Tibial artery (tissue), 4 donors: ENCODE data around the gene C1QTNF3.
"Not testable (repeated sequence)": the region's sequence is repeated elsewhere in the genome, so short reads cannot be mapped to it uniquely, and the experiment has no call there.

Experiments
- DNase-seq, 2 donors: peaks; one replicate each; pipeline ENCODE4 v3.0.0-alpha.2; 2019
- H3K27ac ChIP-seq, 2 donors: fragments of 200-600 bp; sonication (generic) in 1 of 2; 1 replicate in 1 of 2; 2 replicates in 1 of 2; pipeline ENCODE4 v1.5.1; 2018 to 2019; ENCODE audit warnings: mild to moderate bottlenecking in 1 of 2
- H3K27me3 ChIP-seq, 2 donors: fragments of 200-600 bp; sonication (generic) in 1 of 2; one replicate each; pipeline versions ENCODE4 v1.5.1 to v1.6.0; 2016 to 2019
- H3K36me3 ChIP-seq, 3 donors: fragments of 200-600 bp; sonication (generic) in 2 of 3; one replicate each; pipeline ENCODE4 v1.5.1; 2016 to 2019; ENCODE audit warnings: mild to moderate bottlenecking in 2 of 3
- H3K4me1 ChIP-seq, 4 donors: fragments of 200-600 bp; sonication (generic) in 2 of 4; 1 replicate in 3 of 4; 2 replicates in 1 of 4; pipeline ENCODE4 v1.5.1; 2016 to 2019
- H3K4me3 ChIP-seq, 2 donors: fragments of 200-600 bp; sonication (generic) in 1 of 2; 1 replicate in 1 of 2; 2 replicates in 1 of 2; pipeline ENCODE4 v1.5.1; 2018 to 2019; ENCODE audit warnings: mild to moderate bottlenecking in 2 of 2
- H3K9me3 ChIP-seq, 3 donors: fragments of 200-600 bp; sonication (generic) in 1 of 3; one replicate each; pipeline ENCODE4 v1.5.1; 2016 to 2019
- CTCF ChIP-seq, 2 experiments: fragments of 200-600 bp in 1 of 2; fragments of 450-650 bp in 1 of 2; IDR thresholded peaks; one replicate each; pipeline ENCODE4 v1.5.1; 2017 to 2019; ENCODE audit warnings: antibody characterized with exemption in 2 of 2, mild to moderate bottlenecking in 1 of 2, moderate library complexity in 1 of 2
- intact Hi-C: fragments of 100-400 bp; cut with DNase I; formaldehyde crosslinking; loops from one replicate; pipeline ENCODE4 v1.15.0; 2023; ENCODE audit warnings: low total_unique reads

Gene C1QTNF3, protein sequence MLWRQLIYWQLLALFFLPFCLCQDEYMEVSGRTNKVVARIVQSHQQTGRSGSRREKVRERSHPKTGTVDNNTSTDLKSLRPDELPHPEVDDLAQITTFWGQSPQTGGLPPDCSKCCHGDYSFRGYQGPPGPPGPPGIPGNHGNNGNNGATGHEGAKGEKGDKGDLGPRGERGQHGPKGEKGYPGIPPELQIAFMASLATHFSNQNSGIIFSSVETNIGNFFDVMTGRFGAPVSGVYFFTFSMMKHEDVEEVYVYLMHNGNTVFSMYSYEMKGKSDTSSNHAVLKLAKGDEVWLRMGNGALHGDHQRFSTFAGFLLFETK

GRCh38 chr5:34043099-34043876 lies at the start of gene C1QTNF3:
Gene C1QTNF3 (minus strand): TSS chr5:34043213. CDS start chr5:34043125, 88 bp downstream.
- H3K36me3 ChIP-seq: no peaks in the 10 kb centered on the region
- H3K27me3 ChIP-seq: no peaks in the 10 kb centered on the region
- no peak for TF ChIP-seq CTCF (IDR thresholded peaks at IDR 0.05)
- peaks cover 0 to 47% (median 21%) of the 10 kb centered on the region in 4 donors for H3K4me1 ChIP-seq
- no peaks in the 10 kb centered on the region for H3K9me3 ChIP-seq
- DNase-seq: peak in 1 of 2 donors; percentile 23
- H3K27ac ChIP-seq: peak within 1 kb of the TSS; percentile 34 to 65
- intact Hi-C loops: no loop called here
- peak within 1 kb of the TSS in 1 of 2 donors; percentile 15 for H3K4me3 ChIP-seq

DNA sequence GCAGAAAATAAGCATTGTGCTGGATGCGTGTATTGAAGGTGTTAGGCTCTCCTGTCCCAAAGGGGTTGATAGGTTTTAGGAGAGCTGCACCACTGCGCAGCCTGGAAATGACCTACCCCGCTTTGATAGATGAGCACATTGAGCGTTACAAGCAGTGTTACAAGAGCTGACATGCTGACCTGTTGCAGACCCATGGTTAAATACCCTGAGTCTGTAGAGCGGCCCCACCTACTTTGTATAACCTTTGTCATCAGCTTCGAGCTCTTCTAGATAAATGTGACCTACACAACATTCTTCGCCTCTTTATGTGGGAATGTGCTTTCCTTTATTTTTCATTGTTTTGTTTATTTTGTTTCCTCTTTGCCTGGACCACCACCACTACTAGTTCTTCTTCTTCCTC lies 48.0 kb upstream of the C1QTNF3 start:
- intact Hi-C loops, H3K27ac ChIP-seq, H3K27me3 ChIP-seq, H3K9me3 ChIP-seq, H3K36me3 ChIP-seq, H3K4me1 ChIP-seq, DNase-seq, H3K4me3 ChIP-seq: not testable (repeated sequence)

- H3K36me3 ChIP-seq, H3K27me3 ChIP-seq, H3K9me3 ChIP-seq, H3K4me1 ChIP-seq, H3K27ac ChIP-seq, DNase-seq, H3K4me3 ChIP-seq, intact Hi-C loops: not testable (repeated sequence)
These were observed 46.8 kb upstream of the C1QTNF3 start for GRCh38 chr5:34089802-34090201.

DNA sequence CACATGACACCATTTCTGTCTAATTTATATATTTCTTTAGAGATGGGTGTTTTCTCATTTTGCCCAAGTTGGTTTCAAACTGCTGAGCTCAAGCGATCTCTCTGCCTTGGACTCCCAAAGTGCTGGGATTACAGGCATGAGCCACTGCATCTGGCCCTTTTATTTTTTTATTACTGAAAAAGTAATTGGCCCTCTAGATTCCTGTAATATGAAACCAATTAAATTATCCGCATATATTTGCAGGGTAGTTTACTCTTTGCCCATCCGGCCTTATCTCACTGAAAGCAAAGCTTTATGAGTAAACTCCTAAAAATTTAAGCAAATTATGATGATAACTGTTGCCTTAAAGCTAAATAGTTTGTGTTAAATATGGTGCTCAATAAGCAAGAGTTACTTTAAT lies 44.7 kb upstream of the C1QTNF3 start:
- H3K27ac ChIP-seq, intact Hi-C loops, H3K9me3 ChIP-seq, H3K4me3 ChIP-seq, H3K36me3 ChIP-seq, H3K4me1 ChIP-seq, DNase-seq, H3K27me3 ChIP-seq: not testable (repeated sequence)

- H3K27me3 ChIP-seq, H3K4me1 ChIP-seq, intact Hi-C loops, H3K27ac ChIP-seq, DNase-seq, H3K36me3 ChIP-seq, H3K9me3 ChIP-seq, H3K4me3 ChIP-seq: not testable (repeated sequence)
These were observed 40.9 kb upstream of the C1QTNF3 start for GRCh38 chr5:34083898-34084297.

GRCh38 chr5:34079505-34079904 lies 36.5 kb upstream of the C1QTNF3 start:
- H3K27me3 ChIP-seq, H3K4me3 ChIP-seq, H3K36me3 ChIP-seq, intact Hi-C loops, DNase-seq, H3K9me3 ChIP-seq, H3K27ac ChIP-seq, H3K4me1 ChIP-seq: not testable (repeated sequence)

DNA sequence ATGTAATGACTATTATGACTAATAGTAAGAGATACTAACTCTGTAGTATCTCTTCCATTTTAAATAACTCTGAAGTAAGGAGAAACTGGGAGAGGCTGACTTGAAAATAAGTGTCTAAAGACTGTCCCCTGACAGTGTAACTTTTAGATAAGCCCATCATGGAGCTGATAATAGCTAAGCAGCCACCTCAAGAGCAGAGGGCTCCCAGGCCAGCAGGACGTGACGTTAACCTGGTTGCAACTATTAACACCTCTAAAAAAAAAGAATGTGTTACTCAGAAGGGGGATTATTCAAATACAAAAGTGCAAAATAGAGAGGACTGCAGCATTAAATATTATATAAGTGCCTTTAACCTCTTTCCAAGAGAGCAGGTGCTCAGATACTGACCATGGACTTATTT lies 34.6 kb upstream of the C1QTNF3 start:
- H3K27me3 ChIP-seq, H3K9me3 ChIP-seq, H3K27ac ChIP-seq, H3K36me3 ChIP-seq, H3K4me1 ChIP-seq, H3K4me3 ChIP-seq, intact Hi-C loops, DNase-seq: not testable (repeated sequence)

DNA sequence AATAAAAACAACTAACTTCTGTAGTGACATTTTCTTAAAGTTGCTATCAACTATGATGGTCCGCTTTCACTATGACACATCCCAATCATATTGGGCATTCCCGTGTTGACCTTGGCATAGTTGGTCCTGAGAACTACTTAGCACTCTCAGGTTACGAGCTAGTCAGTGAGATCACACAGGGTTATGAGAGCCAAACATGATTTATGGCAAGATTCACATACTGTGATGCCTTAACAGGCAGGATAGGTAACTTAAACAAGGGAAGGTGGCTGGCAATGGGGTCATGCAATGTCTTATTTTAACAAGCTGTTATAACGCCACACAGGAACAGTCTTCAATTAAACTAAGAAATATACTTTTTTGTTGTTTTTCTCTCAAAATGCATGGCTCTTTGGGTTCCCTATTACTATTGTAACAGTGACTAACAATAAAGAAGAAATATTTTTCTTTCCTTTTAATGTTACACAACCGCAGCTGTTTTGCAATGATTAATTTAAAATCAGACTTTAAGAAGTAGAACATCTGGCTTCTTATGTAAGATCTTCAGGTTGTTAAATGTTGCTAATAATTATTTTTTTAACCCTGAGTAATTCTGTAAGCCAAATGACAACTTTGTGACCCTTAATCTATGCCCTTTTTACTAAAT lies 33.8 kb upstream of the C1QTNF3 start:
- H3K4me1 ChIP-seq, H3K4me3 ChIP-seq, H3K36me3 ChIP-seq, H3K27ac ChIP-seq, H3K27me3 ChIP-seq, DNase-seq, H3K9me3 ChIP-seq, intact Hi-C loops: not testable (repeated sequence)

DNA sequence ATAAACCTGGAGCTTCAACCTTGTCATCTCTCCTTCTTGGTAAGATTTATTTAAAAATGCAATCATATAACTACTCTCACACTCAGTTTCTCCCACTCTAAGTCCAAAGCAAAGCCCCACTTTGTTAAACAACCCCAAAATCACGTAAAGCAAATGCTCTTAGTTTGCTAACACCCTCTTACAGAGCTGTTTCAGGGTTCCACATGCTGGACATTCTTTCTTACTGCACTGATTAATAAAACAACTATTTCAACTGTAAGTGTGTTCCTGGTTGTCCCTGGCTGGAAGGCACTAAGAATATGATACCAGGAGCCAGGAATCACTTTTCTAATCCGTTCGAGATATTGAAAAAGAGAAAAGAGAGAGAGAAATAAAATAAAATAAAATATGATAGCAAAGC lies 31.5 kb upstream of the C1QTNF3 start:
- not testable (repeated sequence) for DNase-seq

GRCh38 chr5:34074071-34074470 lies 31.1 kb upstream of the C1QTNF3 start:
- H3K27ac ChIP-seq, H3K4me3 ChIP-seq, H3K9me3 ChIP-seq, DNase-seq, H3K36me3 ChIP-seq, H3K4me1 ChIP-seq, H3K27me3 ChIP-seq, intact Hi-C loops: not testable (repeated sequence)

More for the DNA sequence above, 31.5 kb upstream of the C1QTNF3 start:
- H3K4me1 ChIP-seq, H3K36me3 ChIP-seq, H3K27me3 ChIP-seq, H3K9me3 ChIP-seq, H3K27ac ChIP-seq, intact Hi-C loops, H3K4me3 ChIP-seq: not testable (repeated sequence)

GRCh38 chr5:34070626-34071025 lies 27.6 kb upstream of the C1QTNF3 start:
- H3K36me3 ChIP-seq, H3K4me3 ChIP-seq, H3K27ac ChIP-seq, DNase-seq, H3K4me1 ChIP-seq, H3K27me3 ChIP-seq, H3K9me3 ChIP-seq, intact Hi-C loops: not testable (repeated sequence)
